T follicular helper cell (primary cell): ENCODE data around the gene ISOC2.

Source experiments
- DNase-seq: peaks from one replicate; pipeline ENCODE4 v3.0.0-alpha.2; 2020; ENCODE audit warnings: low read depth

Gene ISOC2

DNA sequence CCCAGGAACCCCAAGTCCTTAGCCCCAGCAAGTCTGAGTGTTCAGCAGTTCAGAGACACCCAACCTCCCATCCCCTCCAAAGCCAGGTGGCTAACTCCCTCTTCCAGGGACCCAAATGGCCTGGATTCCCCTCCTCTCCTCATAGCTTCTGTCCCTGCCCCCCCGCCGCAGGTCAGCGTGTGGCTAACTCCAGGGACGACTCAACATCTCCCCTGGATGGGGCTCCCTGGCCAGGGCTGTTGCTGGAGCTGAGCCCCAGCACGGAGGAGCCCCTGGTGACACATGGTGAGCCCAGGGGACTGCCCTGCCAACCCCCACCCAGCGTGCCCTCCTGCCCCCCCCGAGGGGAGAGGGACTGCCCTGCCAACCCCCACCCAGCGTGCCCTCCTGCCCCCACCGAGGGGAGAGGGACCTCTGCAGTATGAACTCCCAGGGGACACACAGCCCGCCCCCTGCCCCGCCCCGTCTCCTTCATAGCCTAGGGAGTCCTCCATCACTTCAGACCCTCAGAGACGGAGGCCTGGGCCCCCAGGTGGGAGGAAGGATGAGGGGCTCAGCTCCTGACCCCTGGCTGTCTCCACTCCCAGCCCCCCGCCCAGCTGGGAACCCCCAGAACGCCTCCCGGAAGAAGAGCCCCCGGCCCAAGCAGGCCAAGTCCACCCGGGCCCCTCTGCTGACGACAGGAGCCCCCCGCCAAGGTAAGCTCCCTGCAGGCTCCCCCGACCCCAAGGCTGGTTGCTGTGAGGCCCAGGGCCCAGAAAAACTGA is 28.5 kb upstream of the ISOC2 start:
- DNase-seq: no peak

- no peak for DNase-seq
These were observed 27.7 kb upstream of the ISOC2 start for GRCh38 chr19:55488986-55489710.

DNA sequence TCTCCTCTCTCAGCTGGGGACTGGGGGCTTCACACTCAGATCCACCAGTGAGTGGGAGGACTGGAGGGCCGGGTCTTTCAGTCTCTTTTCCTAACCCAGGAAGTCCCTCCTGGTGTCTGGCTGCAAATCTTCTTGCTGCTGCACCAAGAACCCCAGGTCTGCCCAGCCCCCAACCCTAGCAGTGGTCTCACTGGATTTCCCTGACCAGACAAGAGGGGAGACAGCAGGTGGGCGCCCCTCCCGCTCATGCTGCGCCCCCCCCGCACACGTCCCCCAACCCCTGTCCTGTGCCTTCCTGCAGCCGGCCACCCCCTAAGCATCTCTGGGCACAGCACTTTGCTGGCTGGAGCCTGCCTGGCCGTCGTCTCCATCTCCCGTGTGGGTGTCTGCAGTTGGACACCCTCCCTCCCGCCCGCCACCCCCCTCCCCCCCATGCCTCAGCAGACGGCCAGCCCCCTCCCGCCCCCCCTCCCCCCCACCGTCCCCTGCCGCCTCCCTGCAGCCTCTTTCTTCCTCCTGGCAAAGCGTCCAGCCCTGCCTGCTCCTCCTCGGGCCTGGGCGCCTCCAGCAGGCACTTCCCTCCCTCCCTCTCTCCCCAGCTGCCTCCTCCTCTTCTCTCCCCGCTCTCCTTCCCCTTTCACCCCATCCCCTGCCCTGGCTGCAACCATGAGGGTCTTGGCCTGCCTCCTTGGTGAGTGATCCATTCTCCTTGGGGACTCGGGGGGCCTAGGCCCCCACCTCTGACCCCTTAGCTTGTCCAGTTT is 26.7 kb upstream of the ISOC2 start, which contains the start of gene SSC5D:
TSS of gene SSC5D (plus strand) at position 513 of the 764 bp plus-strand sequence. CDS start at position 667, 154 bp downstream.
- no peak for DNase-seq

DNA sequence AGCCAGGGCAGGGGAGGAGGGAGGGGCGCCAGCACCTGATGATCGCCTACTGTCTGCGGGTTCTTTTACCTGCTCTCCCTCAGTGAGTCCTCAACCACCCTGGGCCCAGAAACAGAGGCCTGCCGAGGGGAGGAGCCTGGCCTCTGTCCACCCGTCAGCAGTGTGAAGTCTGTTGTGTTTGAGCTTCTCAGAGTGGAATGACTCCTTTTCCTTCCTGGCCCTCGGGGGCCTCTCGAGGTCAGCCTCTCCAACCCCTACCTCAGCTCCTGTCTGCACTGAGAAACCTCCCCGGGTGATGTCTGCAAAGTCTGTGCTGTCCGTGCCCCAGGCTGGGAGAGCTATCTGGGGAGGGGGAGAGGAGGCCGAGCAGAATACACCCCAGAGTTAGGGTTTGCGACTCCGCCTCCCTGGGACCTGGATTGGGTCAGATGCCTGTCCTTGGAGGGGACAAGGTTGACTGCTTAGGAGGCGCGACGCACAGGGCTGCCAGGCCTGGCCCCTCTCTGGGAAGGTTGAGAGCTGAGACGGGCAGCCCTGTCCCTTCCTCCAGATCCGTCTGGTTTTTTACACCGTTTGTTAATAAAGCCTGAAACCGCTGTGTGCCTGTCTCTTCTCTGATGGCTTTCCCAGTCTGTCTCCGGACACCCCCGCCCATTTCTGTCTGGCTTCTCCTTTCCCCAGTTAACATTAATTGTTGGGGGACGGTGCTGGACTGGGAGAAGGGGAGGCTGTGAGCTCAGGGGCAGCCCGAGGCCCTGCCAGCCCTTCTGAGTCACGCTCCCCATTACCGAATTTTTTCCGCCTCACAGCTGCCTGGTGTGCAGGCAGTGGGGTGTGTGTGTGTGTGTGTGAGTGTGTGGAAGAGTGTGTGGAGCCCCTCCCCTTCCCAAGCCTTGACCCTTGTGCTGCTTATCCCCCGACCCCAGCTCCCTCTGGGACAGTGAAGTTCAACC is 25.8 kb upstream of the ISOC2 start:
- DNase-seq: no peak

DNA sequence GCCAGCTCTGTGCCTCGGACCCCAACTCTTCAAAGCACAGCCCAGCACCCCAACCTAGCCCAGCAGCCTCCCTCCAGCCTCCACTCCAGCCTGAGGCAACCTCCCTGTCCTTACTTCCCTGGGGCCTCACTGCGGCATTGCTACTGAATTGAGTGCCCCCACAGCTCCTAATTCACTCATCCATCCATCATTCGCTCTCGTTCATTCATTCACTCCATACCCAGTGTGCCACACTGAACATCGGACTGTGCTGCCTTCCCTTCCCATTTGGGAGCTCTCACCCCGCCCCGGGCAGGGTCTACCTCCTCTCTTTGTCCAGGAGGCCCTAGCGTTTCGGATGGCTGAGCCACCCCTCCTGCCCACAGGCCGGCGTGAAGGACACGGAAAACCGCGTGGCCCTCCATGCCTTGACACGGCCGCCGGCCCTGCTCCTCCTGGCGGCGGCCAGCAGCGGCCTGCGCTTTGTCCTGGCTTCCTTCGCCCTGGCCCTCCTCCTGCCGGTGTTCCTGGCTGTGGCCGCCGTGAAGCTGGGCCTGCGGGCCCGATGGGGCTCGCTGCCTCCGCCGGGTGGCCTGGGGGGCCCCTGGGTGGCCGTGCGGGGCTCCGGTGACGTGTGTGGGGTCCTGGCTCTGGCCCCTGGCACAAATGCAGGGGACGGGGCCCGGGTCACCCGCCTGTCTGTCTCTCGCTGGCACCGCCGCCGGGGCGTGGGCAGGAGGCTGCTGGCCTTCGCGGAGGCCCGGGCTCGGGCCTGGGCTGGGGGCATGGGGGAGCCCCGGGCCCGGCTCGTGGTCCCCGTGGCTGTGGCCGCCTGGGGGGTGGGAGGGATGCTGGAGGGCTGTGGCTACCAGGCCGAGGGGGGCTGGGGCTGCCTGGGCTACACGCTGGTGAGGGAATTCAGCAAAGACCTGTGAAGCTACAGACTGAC is 24.9 kb upstream of the ISOC2 start:
- DNase-seq: no peak

- DNase-seq: no peak
These were observed 24.1 kb upstream of the ISOC2 start for GRCh38 chr19:55485439-55486011.

DNA sequence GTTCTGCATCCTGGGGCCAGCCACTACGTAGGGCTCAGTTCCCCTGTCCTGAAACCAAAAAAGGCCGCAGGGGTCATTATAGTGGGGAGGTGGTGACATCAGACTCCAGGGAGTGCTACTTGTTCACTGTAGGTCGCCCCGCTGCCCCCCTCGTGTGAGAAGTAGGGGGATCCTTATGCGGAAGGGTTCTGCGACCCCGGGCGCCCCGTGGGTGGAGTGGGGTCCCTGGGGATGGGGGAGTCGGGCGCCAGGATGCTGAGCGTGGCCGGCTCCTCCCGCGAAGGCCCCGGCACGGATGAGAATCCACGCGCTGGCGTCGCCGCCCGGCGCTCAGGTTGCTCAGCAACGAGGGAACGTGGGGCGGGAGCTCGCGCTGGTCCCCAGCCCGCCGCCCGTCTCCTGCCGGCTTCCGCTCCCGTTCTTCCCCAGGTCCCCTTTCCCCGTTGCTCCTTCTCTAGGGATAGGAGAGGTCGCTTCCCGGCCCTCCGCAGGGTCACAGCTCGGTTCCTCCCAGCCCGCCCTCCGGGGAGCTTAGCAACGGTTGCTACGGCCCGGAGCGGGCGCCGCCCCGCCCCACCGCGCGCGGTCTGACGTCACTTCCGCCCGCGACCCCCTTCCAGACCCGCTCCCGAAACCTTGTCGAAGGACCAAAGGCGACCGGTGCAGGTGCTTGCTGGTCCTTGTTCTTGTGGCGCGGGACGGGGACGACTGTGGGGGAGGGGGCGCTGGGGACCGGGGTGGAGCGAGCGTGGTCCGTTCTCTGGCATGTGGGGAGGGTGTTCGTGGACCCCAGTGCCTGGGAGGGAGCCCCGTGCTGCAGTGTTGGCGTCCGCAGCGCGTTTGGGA is 23.4 kb upstream of the ISOC2 start, which contains the start of gene NAT14:
TSS of gene NAT14 (plus strand) at position 596 of the 846 bp plus-strand sequence. CDS start 521 bp downstream, outside the sequence.
- DNase-seq: peak; percentile 52

DNA sequence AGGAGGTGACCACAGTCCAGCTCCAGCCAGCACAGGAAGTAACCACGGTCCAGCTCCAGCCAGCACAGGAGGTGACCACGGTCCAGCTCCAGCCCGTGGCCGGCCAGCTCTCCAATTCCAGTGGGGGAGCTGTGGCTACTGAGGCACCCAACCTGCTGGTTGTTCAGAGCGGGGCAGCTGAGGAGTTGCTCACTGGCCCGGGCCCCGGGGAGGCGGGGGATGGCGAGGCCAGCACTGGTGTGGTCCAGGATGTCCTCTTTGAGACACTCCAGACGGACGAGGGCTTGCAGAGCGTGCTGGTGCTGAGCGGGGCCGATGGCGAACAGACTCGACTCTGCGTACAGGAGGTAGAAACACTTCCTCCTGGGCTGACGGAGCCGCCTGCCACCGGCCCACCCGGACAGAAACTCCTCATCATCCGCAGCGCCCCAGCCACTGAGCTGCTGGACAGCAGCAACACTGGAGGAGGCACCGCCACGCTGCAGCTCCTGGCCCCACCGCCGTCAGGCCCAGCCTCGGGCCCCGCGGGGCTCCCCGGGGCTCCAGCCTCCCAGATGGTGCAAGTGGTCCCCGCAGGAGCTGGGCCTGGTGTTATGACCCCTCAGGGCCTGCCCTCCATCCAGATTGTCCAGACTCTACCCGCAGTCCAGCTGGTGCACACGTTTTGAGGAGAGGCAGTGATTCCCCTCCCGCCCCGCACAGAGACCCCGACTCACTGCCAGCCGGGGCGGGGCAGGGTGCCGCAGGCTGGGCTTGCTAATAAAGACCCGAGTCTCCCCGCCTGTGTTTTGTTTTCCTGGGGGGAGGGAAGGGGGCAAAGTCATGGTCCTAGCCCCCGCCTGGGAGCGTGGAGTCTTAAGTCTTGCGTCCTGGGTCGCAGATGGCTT is 22.5 kb upstream of the ISOC2 start:
- DNase-seq: no peak

DNA sequence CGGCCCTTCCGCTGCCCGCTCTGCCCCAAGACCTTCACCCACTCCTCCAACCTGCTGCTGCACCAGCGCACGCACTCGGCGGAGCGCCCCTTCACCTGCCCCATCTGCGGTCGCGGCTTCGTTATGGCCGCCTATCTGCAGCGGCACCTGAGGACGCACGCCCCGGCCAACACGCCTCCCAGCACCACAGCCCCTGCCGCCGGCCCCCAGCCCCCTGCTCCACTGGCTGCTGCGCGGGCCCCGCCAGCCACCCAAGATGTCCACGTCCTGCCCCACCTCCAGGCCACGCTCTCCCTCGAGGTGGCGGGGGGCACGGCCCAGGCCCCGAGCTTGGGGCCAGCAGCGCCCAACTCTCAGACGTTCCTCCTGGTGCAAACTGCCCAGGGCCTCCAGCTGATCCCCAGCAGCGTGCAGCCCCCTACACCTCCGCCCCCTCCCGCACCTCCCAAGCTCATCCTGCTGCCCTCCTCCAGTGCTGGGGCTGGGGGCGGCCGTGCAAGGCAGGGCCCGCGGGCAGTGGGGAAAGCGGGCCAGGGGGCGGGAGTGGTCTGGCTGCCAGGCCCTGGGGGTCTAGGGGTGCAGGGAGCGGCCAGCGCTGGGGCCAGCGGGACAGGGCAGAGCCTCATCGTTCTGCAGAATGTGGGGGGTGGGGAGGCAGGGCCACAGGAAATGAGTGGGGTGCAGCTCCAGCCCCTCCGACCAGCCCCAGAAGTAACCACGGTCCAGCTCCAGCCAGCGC is 21.7 kb upstream of the ISOC2 start:
- DNase-seq: no peak

DNA sequence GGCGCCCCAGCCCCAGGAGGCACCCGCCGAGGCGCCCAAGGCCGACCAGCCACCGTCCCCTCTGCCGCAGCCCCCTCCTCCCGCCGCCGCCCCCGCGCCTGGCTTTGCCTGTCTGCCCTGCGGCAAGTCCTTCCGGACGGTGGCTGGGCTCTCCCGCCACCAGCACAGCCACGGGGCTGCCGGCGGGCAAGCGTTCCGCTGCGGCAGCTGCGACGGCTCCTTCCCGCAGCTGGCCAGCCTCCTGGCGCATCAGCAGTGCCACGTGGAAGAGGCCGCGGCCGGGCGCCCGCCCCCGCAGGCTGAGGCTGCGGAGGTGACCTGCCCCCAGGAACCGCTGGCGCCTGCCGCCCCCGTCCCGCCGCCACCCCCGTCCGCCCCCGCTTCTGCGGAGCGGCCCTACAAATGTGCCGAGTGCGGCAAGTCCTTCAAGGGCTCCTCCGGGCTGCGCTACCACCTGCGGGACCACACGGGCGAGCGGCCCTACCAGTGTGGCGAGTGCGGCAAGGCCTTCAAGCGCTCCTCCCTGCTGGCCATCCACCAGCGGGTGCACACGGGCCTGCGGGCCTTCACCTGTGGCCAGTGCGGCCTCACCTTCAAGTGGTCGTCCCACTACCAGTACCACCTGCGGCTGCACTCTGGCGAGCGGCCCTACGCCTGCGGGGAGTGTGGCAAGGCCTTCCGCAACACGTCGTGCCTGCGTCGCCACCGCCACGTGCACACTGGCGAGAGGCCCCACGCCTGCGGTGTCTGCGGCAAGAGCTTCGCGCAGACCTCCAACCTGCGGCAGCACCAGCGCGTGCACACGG is 20.9 kb upstream of the ISOC2 start:
- no peak for DNase-seq

DNA sequence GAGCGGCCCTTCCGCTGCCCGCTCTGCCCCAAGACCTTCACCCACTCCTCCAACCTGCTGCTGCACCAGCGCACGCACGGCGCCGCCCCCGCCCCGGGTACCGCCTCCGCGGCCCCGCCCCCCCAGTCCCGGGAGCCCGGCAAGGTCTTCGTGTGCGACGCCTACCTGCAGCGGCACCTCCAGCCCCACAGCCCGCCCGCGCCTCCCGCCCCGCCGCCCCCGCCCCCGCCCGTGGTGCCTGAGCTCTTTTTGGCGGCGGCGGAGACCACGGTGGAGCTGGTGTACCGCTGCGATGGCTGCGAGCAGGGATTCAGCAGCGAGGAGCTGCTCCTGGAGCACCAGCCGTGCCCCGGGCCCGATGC is 20.3 kb upstream of the ISOC2 start:
- no peak for DNase-seq

DNA sequence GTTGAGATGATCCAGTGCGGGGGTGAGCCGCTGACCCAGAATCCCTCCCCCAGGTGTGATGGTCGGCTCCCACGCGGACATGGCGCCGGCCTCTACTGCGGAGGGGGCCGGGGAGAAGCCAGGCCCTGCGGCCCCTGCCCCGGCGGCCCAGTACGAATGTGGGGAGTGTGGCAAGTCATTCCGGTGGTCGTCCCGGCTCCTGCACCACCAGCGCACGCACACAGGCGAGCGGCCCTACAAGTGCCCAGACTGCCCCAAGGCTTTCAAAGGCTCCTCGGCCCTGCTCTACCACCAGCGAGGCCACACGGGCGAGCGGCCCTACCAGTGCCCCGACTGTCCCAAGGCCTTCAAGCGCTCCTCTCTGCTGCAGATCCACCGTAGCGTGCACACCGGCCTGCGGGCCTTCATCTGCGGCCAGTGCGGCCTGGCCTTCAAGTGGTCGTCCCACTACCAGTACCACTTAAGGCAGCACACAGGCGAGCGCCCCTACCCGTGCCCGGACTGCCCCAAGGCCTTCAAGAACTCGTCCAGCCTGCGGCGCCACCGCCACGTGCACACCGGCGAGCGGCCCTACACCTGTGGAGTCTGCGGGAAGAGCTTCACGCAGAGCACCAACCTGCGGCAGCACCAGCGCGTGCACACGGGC is 19.8 kb upstream of the ISOC2 start:
- DNase-seq: no peak

GRCh38 chr19:55479451-55480230 is 18.2 kb upstream of the ISOC2 start:
- no peak for DNase-seq

DNA sequence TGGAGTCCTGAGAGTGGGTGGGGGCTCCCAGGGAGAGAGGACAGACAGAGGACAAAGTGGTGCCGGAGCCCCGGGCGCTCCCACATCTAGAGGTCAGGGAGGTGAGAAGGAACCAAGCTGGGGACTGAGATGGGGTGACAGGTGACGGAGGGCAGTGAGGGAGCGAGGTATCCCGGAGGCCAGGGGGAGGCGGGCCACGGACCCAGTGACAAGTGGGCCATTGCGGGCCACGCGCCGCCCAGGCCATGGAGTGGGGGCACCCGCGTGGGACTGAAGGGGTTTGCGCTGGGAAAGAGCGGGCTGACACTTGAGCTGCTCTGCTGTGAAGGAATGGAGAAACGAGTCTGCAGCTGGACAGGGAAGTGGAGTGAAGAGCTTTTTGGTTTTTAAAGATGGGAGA is 17.6 kb upstream of the ISOC2 start:
- DNase-seq: no peak

DNA sequence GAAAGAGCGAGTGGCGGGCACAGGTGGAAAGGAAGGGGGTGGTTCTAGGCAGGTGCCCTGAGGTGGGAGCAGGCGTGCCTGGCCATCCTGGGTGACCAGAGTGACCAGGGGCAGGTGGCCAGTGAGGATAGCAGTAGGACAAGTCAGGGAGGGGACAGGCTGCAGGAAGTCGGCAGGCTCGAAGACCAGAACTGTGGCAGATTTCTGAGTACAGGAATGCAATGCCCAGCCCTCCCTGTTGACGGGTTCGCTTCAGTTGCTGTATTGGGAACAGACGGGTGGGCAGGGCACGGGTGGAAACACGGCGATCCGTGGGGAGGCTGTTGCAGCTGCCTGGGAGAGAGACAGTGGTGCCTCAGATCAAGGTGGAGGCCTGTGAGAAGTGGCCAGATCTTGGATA is 16.9 kb upstream of the ISOC2 start:
- DNase-seq: no peak
